Medulla oblongata (tissue), 1 donor: ENCODE data around the gene NEURL4.

Experiments
- DNase-seq: peaks from one replicate; pipeline ENCODE4 v3.0.0-alpha.2; 2015; ENCODE audit errors: extremely low spot score

Gene NEURL4

DNA sequence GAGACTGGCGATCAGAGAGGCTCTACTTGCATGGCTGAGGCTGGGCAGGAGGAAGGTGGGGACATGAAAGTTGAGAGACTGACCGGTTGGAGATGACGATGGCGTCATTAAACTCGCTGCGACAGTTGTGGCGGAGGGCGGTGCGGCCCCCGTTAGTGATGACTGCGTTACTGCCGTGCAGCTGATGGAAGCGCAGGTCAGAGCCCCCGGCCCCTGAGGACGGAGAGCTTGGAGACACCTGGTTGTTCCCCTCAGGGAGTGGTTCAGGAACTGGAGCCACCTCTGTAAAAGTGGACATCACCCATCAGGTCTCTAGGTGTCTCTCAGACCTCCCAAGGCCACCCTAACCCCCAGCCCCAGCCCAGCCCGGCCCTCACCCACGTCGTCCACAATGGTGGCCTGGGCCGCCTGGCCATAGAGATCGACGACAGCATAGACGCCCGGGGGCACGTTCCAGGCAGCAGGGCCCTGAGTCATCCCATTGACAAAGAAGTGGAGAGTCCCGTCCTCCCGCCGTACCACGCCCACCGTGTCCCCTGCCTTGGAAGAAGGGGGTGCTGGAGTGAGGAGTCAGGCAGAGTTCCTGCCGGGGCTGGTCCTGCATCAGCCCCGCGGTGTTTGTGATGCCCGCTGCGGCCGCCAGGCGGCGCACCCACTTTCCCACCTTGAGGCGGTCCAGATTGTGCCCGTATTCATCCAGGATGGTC is 5.3 kb downstream of the NEURL4 start:
- no peak for DNase-seq

DNA sequence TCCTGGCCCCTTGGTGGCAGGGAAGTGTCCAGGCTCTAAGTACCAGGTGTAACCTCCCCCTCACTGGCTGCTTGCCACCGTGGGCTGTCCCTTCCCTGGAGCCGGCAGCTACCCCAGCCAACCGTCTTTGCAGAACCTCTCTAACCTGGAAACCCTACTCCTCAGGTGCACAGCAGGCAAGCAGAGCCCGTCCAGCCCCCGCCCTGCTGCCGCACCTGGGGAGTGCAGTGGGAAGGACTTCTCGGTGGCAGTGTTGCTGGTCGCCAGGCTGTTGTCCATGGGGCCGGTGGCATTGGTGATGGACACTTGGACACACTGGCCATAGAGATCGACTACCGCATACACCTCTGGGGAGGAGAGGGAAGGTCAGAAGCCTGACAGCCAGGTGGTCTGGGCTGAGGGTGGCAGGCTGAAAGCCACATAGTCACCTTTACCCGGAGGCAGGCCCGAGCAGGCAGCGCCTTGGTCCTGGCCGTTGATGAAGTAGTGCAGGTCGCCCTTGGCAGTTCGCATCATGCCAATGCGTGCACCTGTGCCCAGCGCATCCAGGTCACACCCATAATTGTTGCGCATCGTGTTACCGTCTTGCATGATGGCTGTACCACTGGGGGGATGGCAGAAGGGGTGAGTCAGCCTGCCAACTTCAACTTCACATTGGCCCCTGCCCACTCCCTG is 6.5 kb downstream of the NEURL4 start:
- no peak for DNase-seq

- no peak for DNase-seq
Observed at GRCh38 chr17:7321466-7321865, 7.7 kb downstream of the NEURL4 start.

GRCh38 chr17:7318121-7318860 is 10.8 kb downstream of the NEURL4 start:
- no peak for DNase-seq

DNA sequence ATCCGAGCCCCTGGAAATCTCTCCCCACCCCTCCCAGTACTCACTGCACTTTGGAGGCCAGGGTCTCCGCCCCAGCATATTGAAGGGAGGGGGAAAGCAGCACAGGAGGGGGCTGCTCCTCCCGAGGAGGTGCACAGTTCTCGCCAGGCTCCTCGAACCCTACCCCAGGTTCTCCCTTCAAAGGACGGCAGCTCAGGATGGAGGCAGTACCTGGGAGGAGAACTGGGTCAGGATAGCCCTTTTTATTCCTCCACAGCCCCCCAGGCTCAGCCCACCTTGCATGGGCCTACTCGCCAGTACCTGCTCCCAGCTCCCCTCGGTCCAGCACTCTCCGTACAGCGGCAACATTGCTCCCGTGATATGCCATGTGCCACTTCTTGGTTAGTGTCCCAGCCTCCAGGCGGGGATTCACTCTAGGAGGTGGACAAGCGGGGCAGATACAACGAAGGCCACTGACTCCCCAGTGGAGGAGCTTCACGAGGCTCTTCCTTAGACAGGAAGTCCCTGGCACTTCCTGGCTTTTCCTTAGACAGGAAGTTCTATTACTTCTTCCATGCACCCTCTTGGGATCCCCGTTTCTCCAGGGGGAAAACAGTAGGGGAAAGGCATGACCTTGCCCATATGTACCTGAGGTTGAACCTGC is 11.9 kb downstream of the NEURL4 start:
- DNase-seq = no peak

- no peak for DNase-seq
Observed at GRCh38 chr17:7315570-7316235, 13.4 kb downstream of the NEURL4 start.

DNA sequence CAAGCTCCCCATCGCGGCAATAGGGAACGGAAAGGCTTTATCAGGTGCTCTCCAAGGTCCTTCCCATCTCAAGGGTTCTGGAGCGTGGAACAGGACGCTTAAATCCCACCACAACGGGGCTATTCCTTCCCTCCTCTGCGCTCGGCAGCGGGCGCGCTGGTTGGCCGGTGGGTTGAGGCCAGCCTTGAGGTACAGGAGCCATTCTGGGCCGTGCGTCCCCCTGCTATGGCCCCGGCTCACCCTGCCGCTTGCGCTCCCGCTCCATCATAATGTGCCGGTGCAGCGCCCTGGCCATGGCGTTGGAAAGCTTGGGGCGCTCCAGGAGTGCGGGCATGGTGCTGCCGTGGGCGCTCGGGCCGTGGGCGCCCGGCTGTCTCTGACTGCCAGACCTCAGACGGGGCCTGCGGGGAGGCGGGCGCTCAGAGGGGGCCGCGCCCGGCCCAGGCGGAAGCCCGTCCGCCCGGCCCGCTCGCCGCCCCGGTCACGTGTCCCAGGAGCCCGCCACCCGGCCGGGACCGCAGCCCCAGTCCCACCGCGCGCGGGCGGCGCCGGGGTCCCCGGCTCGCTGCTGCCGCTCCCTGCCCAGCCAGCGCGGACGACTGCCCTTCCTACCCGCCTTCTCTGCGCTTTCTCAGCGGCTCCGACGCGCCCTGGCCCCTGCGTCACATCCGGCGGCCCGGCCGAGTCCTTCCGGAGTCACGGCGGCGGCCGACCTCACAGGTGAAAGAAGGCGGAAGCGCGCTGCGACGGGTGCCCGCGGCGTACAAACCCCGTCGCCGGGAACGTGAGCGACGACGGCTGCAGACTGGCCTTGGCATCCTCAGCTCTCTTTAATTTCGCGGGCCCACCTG is 14.2 kb downstream of the NEURL4 start, which contains the start of gene GPS2:
Gene GPS2, minus strand, starts transcription at position 642 of the 851 bp plus-strand sequence. Its CDS starts 308 bp downstream, at position 334.
- DNase-seq = peak; percentile 90

DNA sequence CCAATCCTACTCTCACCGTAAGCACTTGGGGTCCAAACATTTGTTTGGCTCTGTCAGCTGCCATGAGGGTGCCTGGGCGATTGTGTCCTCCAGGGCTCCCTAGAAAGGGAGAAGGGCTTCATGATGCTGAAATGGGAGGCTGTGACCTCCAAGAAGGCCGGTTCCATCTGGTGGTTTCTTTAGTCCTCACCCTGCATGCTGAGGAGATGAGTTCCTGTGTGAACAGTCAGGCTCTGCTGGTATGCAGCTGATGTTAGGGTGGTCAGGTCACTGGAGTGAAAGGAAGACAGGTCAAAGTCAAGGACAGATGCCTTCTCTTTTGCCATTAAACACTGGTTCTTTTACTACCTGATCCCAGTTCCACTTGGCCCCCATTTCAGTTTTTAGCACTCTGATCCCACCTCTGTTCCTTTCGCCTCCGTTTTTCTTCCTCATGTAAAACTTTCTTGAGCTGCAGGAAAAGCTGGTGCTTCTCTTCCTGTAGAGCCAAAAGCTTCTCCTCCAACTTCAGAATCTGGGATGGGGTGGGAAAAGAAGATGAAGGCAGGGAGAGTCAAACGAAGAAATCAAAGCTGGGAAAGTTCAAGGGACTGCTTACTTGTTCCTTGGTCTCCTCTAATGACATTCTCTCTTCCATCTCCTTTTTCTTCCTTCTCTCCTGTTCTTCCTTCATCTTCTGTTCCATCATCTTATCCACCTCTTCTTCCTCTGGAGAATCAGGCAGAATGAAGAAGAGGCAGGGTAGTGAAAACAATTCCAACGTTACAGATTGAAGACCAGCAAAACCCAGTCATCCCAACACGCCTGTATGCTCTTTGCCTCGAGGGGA is 15.0 kb downstream of the NEURL4 start:
- DNase-seq = no peak

GRCh38 chr17:7313088-7313889 is 15.8 kb downstream of the NEURL4 start:
- no peak for DNase-seq

- DNase-seq = no peak
Observed at GRCh38 chr17:7312432-7313087, 16.6 kb downstream of the NEURL4 start.

- no peak for DNase-seq
Observed at GRCh38 chr17:7311110-7311705, 17.9 kb downstream of the NEURL4 start.

GRCh38 chr17:7309628-7310027 is 19.5 kb downstream of the NEURL4 start:
- DNase-seq = no peak

- DNase-seq = peak; percentile 79
Observed at GRCh38 chr17:7308625-7309433, 20.3 kb downstream of the NEURL4 start.

- no peak for DNase-seq
Observed at GRCh38 chr17:7307686-7308624, 21.2 kb downstream of the NEURL4 start.

GRCh38 chr17:7306911-7307685 is 22.0 kb downstream of the NEURL4 start, which contains the start of gene EIF5A:
TSS of gene EIF5A (plus strand) at chr17:7307628. CDS start at chr17:7309636, 2,008 bp downstream.
- peak; percentile 100 for DNase-seq
